HG03135 (cell line): ENCODE measurements around the gene UBAC2.

Experiments
- ATAC-seq: cut with Tn5 transposase; IDR thresholded peaks from one replicate; pipeline ENCODE4 v1.9.1; 2021; ENCODE audit warnings: mild to moderate bottlenecking, moderate library complexity; ENCODE audit not compliant: unreplicated experiment

UBAC2 gene

DNA sequence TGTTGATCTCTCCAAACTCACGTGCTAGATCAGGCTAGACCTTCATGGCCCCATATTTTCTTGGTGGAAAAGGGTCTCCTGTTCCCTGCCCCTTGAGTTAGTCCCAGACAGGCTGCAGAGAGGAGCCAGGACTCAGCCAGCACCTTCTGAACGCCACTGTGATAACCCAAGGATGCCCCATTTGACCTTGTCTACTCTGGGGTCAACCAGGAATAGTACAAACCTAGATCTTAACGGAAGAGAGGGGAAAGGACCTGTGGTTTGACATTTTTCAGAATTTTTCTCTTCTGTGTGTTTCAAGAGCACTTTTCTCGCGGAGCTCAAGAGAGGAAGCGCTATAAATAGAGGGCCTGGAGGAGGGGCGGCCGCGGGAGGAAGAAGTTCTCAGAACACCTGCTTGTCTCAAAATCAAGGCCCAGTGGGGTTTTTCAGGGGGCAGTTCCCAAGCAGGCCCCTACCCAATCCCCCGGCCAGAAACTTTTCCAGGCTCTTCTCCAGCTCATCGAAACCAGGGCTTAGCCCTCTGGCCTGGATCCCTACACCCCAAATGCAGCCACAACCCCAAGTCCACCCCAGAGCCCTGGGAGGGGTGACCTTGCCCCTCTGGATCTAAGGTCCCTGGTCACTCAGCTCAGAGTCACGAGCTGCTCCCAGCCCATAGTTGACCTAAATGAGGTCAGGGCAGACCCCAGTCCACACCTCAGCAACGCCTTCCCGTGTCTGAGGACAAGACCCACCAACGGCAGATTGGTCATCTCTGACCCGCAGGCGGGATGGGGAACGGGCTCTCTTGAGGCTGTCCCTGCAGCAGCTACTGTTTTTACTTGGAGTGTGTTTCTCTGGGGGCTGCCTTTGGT, 225.1 kb downstream of the UBAC2 start:
- ATAC-seq: peak; percentile 46

DNA sequence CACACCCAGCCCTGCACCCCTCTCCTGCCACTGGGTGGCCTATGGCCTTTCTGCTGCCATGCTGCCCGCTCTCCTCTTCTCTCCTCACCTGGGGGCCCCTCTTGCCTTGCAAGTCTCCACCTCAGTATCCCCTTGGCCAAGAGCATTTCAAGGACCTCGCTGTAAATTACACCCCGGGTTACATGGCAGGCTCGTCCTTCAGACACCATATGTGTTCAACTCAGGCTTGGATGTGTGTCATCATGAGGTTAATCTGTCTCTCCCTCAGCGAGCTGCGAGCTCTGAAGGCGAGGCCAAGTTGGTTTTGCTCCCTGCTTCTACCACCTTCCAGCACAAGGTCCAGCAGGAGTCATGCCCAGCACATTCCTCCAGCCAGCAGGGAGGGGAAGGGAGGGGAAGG, 225.8 kb downstream of the UBAC2 start:
- ATAC-seq: no peak

DNA sequence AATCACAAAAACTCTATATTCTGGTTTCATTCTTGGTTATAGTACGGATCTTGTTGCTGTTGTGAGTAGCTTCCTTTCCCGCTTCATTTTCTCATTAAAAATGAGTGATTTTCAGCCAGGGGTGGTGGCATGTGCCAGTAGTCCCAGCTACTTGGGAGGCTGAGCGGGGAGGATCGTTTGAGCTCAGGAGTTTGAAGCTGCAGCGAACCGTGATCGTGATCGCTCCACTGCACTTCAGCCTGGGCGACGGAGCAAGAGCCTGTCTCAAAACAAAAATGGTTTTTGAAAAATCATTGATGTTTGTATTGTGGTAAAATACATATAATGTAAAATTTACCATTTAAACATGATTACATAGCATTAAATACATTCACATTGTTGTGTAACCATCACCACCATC, 229.0 kb downstream of the UBAC2 start:
- no peak for ATAC-seq

DNA sequence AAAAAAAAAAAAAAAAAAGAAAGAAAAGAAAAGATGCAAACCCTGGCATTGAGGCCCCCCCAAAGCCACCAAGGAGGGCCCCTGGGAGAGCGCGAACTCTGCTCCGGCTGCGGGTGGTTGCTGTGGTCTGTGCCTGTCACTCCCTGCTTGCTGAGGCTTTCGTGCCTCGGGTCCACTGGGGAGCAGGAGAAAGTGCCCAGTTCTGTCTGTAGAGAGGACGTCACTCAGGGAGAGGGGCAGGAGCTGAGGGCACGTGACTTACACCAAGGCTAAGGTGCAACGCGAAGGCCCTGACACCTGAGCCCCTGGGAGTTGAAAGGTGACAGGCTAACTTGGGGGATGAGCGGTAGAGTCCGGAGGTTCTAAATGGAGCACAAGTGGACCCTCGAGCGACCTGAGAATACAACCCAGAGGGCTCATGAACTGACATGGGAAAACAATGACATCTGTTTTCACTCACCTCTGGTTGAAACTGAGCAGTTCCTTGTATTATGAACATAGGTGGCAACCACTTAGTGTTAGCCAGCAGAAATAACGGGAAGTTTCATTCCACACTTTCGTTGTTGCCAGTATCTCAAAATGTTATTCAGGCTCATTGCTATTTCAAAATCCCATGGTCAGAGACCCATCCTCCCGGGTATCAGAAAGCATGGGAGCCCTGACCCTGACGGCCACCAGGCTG, 231.4 kb downstream of the UBAC2 start:
- ATAC-seq: peak; percentile 33

DNA sequence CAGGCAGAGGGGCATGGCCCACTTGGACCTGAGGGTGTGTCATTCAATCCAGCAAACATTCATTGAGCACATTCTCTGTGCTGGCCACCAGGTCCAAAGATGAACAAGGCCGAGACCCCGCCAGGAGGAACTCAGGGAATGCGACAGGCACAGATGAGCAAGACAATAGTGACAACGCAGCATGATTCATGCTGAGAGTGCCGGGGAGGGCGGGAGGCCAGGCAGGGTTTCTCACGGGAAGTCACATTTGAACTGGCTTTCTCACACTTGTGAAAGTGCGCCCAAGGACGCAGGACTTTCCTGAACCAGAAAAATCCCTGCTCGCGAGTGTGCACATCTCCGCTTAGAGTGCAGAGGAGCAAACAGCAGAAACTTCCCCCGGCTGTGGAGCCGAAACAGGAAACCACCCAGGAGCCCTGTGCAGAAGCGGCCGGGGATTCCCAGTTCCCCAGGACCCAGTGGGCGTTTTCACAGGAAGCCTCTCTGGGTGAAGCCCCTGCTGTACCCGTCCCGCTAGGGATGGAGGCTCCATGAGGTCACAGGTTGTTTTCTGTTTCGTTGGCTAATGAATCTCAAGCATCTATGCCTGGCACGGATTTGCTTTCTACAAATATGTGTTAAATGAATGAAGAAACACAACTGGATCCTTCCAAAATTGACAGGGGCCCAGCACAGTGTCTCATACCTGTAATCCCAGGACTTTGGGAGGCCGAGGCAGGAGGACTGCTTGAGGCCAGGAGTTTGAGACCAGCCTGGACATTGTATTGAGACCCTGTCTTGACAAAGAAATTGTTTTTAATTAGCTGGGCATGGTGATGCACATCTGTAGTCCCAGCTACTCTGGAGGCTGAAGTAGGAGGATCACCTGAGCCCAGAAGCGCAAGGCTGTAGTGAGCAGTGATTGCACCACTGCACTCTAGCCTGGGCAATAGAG, 232.2 kb downstream of the UBAC2 start:
- ATAC-seq: peak; percentile 47

DNA sequence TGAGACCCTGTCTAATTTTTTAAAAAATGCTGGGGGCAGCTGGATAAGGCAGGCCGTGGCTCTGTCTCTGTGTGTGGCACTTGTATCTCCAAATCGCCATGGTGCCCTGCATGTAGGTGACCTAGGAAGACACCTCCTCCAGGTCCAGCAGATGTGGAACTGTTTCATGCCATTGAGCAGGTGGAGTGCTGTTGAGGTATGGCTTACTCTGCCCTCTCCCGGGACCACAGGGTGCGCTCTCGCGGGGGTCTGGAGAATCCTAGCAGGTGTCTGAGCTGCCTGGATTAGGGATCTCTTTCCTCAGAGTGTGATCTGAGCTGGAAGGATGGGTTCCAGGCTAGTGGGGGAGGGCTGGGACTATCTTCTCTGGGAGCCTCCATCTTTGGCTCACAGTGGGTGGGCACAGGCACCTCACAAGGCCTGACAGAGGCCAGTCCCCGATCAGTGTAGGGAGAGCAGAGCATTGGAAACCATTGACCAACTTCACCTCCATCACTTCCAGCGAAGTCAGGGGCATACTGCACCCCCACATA, 233.0 kb downstream of the UBAC2 start:
- no peak for ATAC-seq

DNA sequence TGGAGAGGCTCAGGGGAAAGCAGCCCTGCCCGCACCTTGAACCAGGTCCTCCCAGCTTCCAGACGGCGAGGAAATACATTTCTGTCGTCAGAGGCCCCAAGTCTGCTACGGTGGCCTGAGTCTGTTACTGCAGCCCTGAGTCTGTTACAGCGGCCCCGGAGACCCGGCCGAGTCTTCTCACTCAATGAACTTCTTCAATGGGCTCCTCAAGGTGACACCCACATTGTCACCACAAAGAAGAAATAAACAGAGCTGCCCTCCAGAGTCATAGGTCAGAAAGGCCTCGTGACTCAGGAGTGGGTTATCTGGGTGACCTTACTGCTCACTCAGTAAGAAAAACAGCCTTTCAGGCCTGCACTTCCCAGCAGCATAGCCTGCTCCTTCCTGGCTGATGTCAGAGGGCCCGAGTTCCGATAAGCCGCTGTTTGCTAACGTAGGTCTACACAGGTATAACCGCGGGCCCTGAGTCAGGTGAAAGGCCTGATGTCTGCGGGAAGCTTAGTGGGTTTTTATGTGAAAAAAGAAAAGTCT, 233.7 kb downstream of the UBAC2 start:
- no peak for ATAC-seq

DNA sequence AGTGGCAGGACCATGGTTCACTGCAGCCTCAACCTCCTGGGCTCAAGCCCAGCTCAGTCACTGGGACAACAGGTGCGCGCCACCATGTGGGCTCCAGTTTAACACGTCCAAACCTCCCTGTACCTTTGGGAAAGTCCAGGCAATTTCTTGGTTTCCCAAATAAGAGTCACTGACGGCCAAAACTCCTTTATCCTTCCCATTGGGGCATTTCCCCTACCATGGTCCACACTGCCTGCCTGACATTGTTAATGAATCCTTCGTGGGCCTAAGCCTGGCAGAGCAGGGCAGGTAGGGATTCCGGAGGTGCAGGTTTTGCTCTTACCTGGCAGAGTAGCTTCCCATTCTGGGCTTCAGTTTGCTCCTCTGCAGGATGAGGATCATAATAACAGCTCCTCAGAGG, 234.5 kb downstream of the UBAC2 start:
- ATAC-seq: no peak

DNA sequence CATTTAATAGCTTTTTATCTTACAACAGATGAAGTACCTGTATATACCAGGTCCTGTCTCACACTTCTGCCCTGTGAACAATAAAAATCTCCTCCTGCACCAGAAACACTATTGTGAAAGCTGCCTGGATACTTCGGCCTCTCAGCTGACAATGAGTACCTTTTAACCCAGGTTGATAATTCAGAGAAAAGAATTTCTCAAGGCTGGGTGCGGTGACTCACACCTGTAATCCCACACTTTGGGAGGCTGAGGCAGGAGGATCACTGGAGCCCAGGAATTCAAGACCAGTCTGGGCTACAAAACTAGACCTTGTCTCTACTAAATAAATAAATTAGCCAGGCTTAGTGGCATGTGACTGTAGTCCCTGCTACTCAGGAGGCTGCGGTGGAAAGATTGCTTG, 235.3 kb downstream of the UBAC2 start:
- no peak for ATAC-seq
